Activated T-helper 2 cell treated with anti-CD3 and anti-CD28 coated beads, Interferon-gamma antibody, Interleukin-2, Interleukin-4, amounts not matched to agents 10 μg/mL and 5 μg/mL and 100 μg/mL, durations not matched to agents 14 hours and 24 hours and 36 hours (primary cell): ENCODE data around the gene KPTN. TPM values are rescaled to one million over a fixed set of nuclear protein-coding genes. Genes with fewer than 3 reads are reported as not detected.

ENCODE experiments used
- DNase-seq: peaks from one replicate; pipeline ENCODE4 v3.0.0; 2021; ENCODE audit warnings: low spot score
- H3K27ac Mint-ChIP-seq: one replicate; pipeline ENCODE4 v1.8.0; 2021; ENCODE audit warnings: mixed read lengths
- H3K27me3 Mint-ChIP-seq: one replicate; pipeline ENCODE4 v1.8.0; 2021; ENCODE audit warnings: low read depth, mixed read lengths
- H3K36me3 Mint-ChIP-seq: one replicate; pipeline ENCODE4 v1.8.0; 2021; ENCODE audit warnings: low read depth, mixed read lengths
- H3K4me1 Mint-ChIP-seq: one replicate; pipeline ENCODE4 v1.8.0; 2021; ENCODE audit warnings: low read depth, mixed read lengths
- H3K4me3 Mint-ChIP-seq: one replicate; pipeline ENCODE4 v1.8.0; 2021; ENCODE audit warnings: low read depth, mild to moderate bottlenecking, moderate library complexity, mixed read lengths
- H3K9me3 Mint-ChIP-seq: one replicate; pipeline ENCODE4 v1.8.0; 2021; ENCODE audit warnings: mixed read lengths
- intact Hi-C: fragments of 100-400 bp; cut with micrococcal nuclease; formaldehyde crosslinking; loops from one replicate; pipeline ENCODE4 v1.15.1; 2023
- total RNA-seq: library from RNA; stranded (reverse); gene quantifications from 2 replicates; pipeline ENCODE4 v1.2.3, GENCODE V29; 2022

Gene KPTN
- total RNA-seq, 1 donor from 2014 or later, result 11.3 TPM

DNA sequence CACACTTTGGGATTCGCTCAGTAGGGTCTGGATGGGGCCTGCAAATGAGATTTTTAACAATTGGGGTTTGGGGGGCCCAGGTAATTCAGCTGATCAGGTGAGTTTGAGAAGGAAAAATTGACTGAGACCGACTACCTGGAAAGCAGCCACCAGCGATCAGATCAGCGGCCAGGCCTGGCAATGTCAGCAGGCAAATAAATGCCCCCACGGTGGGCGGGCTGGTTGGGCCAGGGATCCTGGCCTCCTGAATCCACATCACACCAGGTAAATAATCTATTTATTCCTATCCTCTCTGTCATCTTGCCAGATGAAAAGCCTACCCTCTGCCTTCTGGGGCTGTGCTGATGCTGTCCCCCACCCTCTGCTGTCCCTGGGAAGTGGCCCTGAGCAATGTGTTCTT is 21.5 kb upstream of the KPTN start:
- no peak for DNase-seq
- Mint-ChIP-seq H3K27ac (no peak overlapping the region), H3K27me3 (no peaks in the 10 kb centered on the region), H3K4me1 (no peaks in the 10 kb centered on the region), H3K9me3 (no peaks in the 10 kb centered on the region), H3K4me3 (no peak overlapping the region), H3K36me3 (peaks cover 9% of the 10 kb centered on the region)
- intact Hi-C loops, result no loop called here

- Mint-ChIP-seq H3K9me3 (no peaks in the 10 kb centered on the region), H3K4me3 (no peak overlapping the region), H3K36me3 (peaks cover 12% of the 10 kb centered on the region), H3K27me3 (no peaks in the 10 kb centered on the region), H3K4me1 (no peaks in the 10 kb centered on the region), H3K27ac (no peak overlapping the region)
- no peak for DNase-seq
- intact Hi-C loops, result no loop called here
Measured at GRCh38 chr19:47503826-47504150, 19.8 kb upstream of the KPTN start.

DNA sequence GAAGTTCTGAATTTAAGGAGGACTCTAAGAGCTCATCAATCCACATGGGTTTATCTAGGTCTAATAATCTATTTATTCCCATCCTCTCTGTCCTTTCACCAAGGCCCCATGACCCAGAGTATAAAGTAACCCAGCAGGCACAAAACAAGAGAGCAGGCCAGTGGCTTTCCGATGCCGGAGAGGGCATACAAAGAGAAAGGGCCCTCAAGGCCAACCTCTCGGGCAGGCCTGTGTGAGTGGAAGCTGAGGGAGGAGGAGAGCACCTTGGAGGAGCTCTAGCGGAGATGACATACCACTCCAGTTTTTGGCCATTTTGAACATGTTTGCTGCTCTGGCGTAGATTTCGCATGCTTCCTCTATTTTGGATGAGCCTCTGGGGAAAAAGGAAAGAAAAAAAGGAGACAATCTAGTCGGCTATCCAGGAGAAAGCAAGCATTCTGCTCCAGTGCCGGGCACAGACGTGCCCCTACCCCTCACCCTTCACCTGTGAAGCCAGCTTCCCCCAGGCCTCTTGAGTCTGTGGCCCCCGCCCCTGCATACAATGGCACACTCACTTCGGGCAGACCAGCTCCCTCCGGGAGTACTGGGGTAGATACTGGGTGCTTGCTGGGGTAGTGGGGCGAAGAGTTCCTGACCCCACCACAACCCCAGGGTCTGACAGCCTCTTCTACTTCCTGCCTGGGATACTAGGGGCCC is 19.3 kb upstream of the KPTN start:
- DNase-seq, result no peak
- Mint-ChIP-seq H3K9me3 (no peaks in the 10 kb centered on the region), H3K27me3 (no peaks in the 10 kb centered on the region), H3K4me1 (no peaks in the 10 kb centered on the region), H3K36me3 (peaks cover 12% of the 10 kb centered on the region), H3K4me3 (no peak overlapping the region), H3K27ac (no peak overlapping the region)
- intact Hi-C loops, result no loop called here

DNA sequence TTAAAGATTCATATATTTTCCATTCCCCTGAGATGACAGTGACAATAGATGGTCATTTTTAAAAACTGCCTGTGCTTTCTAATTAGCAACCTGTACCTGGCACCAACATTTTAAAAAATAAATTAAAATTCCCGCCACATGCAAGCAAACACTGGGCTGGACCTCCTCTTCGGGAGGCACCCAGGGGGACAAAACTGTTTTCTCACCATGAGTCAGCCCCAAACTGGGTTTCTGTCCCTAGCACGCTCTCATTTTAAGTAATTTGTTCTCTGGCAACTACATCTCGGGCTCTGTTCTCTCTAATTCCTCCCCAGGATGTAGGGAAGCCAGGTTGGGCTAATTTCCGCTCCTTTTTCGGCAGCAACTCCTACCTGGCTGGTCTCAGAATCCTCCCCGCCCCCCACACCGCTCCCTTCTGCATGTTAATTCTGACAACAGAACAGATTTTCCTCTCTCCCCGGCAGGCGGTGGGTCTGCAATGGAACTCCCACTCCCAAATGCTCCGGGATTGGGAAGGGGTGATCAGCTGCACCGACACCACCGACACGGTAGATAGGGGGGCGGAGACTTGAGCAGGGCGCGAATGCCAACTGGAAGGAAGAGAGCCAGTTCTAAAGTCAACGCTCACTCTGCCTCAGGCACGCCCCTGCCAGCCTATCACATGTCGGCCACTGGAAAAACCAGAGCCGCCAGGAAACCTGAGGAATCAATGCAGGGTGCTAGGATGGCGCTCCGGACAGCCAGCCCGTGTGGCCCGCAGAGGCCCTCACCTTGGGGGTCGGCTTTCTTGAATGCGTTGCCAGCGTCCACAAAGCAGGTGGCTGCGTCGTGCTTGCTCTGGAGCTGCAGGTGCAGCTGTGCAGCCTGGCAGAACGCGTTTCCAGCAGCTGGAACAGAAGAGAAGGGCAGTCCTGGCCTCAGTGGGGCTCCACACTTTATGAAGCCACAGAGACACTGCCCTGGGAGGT is 16.1 kb upstream of the KPTN start:
- DNase-seq, result no peak
- Mint-ChIP-seq H3K27me3 (no peaks in the 10 kb centered on the region), H3K9me3 (no peaks in the 10 kb centered on the region), H3K4me3 (no peak overlapping the region), H3K27ac (no peak overlapping the region), H3K4me1 (no peaks in the 10 kb centered on the region), H3K36me3 (peaks cover 20% of the 10 kb centered on the region)
- intact Hi-C loops, result no loop called here

DNA sequence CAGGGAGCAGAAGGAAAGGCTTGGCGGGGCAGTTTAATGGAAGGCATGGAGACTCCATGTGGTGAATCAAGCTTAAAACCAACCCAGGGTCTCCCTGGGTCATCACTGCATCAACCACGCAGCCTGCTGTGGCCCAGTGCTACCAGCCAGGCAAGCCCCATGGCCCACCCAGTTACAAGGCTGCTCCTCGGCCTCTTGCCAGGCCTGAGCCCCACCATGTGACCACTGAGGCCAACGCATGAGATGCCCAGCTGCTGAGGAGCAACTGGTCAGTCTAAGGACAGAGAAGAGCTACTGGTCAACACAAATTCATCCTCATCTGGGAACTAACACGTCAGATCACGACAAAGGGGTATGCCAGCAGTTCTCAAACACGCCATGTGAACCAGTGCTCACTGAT is 15.4 kb upstream of the KPTN start:
- Mint-ChIP-seq H3K27ac (no peak overlapping the region), H3K36me3 (peaks cover 20% of the 10 kb centered on the region), H3K27me3 (no peaks in the 10 kb centered on the region), H3K4me3 (no peak overlapping the region), H3K9me3 (no peaks in the 10 kb centered on the region), H3K4me1 (no peaks in the 10 kb centered on the region)
- intact Hi-C loops, result no loop called here
- no peak for DNase-seq

DNA sequence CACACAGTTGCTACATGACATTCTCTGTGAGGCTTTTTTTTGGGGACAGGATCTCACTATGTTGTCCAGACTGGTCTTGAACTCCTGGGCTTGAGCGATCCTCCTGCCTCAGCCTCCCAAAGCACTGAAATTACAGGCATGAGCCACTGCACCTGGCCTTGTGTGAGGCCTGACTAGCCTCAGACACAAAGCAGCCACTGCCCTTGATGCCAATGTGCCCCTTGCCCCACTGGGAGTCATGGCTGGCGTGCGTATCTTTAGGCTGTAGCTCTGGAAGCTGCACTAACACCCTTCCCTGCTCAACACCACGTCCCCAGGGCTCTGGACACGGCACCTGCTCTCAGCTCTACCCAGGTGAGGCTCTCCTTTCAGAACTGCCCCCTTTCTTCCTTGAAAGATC is 14.5 kb upstream of the KPTN start:
- H3K36me3 Mint-ChIP-seq, result peaks cover 20% of the 10 kb centered on the region
- intact Hi-C loops, result no loop called here
- H3K4me1 Mint-ChIP-seq, result no peaks in the 10 kb centered on the region
- H3K4me3 Mint-ChIP-seq, result no peak overlapping the region
- no peak for DNase-seq
- H3K27ac Mint-ChIP-seq, result no peak overlapping the region
- no peaks in the 10 kb centered on the region for H3K9me3 Mint-ChIP-seq
- H3K27me3 Mint-ChIP-seq, result no peaks in the 10 kb centered on the region

DNA sequence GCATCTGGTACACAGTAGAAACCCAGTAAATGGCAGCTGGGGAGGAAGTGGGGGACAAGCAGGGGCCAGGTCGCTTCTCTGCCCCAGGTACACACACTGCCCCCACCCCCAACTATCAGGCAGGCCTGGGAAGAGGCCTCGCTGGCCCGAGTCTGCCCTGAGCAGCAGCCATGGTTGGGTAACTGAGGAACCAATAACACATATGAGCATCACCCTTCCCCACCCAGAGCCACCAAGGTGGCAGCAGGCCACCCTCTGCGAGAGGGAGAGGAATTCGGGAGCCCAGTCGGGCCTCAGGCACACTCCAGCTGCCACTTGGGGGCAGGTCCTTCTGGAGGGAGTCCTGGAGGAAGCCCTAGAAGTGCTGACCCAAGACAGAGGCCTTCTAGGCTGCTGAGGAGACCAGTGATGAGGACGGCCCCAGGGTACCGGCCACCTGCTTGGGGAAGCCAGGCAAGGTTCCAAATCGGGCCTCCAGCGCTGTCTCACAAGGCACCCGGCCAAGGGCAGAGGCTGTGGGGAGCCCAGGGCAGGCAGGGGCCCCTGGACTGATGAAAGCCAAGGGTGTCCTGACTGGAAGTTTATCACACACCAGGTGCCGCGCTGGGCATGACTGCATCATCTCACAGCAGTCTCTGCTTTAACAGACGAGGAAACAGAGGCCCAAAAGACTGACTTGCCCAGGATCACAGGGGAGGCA is 14.0 kb upstream of the KPTN start:
- Mint-ChIP-seq H3K36me3 (peaks cover 16% of the 10 kb centered on the region), H3K4me3 (no peak overlapping the region), H3K9me3 (no peaks in the 10 kb centered on the region), H3K4me1 (no peaks in the 10 kb centered on the region), H3K27ac (no peak overlapping the region), H3K27me3 (no peaks in the 10 kb centered on the region)
- DNase-seq, result no peak
- intact Hi-C loops, result no loop called here

GRCh38 chr19:47497050-47497766 is 13.2 kb upstream of the KPTN start:
- Mint-ChIP-seq H3K27me3 (no peaks in the 10 kb centered on the region), H3K27ac (no peak overlapping the region), H3K36me3 (peaks cover 10% of the 10 kb centered on the region), H3K4me3 (no peak overlapping the region), H3K9me3 (no peaks in the 10 kb centered on the region), H3K4me1 (no peaks in the 10 kb centered on the region)
- intact Hi-C loops, result no loop called here
- DNase-seq, result no peak

DNA sequence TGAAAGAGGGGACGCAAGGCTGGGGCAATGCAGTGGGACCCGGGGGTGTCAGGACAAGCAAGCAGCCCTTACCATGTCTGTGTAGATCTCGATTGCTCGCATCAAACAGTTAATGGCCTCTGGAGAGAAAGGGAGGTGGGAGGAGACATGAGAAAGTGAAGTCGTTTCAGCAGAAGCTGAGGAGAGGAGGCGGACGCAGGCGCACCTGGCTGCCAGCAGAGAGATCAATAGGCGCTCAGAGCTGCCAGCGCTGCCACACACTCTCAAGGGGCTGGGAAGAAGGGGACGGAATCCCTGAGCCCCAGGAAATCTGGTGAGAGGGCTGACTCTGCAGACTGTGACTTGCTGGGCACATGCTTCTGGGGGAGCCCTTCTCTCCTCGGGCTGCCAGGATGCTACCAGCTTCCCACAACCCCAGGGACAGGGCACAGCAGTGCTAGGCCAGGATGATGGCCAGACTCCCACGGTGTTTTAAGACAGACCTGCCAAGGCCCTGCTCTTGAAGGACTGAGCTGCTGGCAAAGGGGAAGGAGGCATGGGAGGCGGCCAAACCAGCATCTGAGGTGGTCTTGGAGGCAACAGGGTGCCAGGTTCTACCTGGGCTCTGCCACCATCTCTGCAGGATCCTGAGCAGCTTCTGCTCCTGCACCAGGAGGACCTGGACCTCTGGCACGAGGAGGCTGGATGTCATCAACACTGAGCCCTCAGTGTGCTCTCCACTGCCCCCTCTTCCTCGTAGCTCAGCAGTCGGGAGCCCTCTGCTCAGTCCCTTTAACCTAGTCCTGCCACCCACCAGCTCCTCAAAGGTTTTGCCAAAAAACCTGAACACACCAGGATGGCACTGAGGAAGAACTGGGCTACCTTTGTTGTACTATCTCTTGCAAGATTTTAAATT is 11.7 kb upstream of the KPTN start:
- Mint-ChIP-seq H3K27ac (no peak overlapping the region), H3K9me3 (no peaks in the 10 kb centered on the region)

GRCh38 chr19:47494729-47495128 is 10.7 kb upstream of the KPTN start:
- Mint-ChIP-seq H3K36me3 (peaks cover 16% of the 10 kb centered on the region), H3K27me3 (no peaks in the 10 kb centered on the region), H3K27ac (no peak overlapping the region), H3K4me3 (no peak overlapping the region), H3K9me3 (no peaks in the 10 kb centered on the region), H3K4me1 (no peaks in the 10 kb centered on the region)
- no peak for DNase-seq
- intact Hi-C loops, result no loop called here

More for the DNA sequence above, 11.7 kb upstream of the KPTN start:
- Mint-ChIP-seq H3K4me1 (no peaks in the 10 kb centered on the region), H3K36me3 (peaks cover 10% of the 10 kb centered on the region), H3K4me3 (no peak overlapping the region), H3K27me3 (no peaks in the 10 kb centered on the region)
- no peak for DNase-seq
- intact Hi-C loops, result no loop called here

GRCh38 chr19:47494211-47494547 is 10.2 kb upstream of the KPTN start:
- H3K9me3 Mint-ChIP-seq, result no peaks in the 10 kb centered on the region
- no peaks in the 10 kb centered on the region for H3K4me1 Mint-ChIP-seq
- H3K27ac Mint-ChIP-seq, result no peak overlapping the region
- no peaks in the 10 kb centered on the region for H3K27me3 Mint-ChIP-seq
- intact Hi-C loops, result no loop called here
- H3K4me3 Mint-ChIP-seq, result no peak overlapping the region
- H3K36me3 Mint-ChIP-seq, result peaks cover 16% of the 10 kb centered on the region
- no peak for DNase-seq
